ENCODE measurements around the gene CBX4.

DNA sequence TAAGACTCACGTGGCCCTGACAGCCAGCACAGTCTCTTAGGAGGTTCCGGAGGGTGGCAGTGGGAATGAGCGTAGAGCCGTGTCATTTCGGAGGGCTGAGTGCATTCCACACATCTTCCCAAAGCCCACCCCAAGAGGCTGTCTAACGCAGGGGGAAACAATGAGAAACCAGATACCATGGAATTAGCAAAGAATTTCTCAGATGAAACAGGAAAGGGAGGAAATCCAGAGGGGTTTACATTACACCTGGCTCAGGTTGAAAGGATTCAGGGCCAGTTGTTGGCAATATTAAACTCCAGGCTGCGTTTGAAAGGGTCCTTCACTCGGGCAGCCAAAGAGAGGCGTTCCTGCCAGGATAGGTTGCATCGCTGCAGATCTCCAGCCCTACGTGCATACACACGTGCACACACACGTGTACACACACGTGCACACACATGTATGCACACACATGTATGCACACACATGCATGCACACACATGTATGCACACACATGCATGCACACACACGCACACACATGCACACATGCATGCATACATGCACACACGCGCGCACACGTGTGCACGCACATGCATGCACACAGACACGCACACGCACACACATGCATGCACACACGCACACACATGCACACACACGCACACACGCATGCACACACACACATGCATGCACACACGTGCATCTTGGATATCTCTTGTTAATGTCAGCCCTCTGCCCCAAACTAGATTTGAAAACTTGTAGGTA is 12.2 kb downstream of the CBX4 start:
- TF ChIP-seq EZH2 (IDR thresholded peaks at IDR 0.05; ENCODE audit: insufficient read depth, poor library complexity, severe bottlenecking) (no peak), EZH2phosphoT487 (IDR thresholded peaks at IDR 0.05; ENCODE audit: insufficient read depth, low read depth) (no peak)

All from GM23248 (cell line).